AG09309 (cell line): Measurements from ENCODE around the gene HOXC11.

ENCODE experiments used
- DNase-seq: peaks from one replicate; pipeline ENCODE4 v3.0.0-alpha.2; 2010; ENCODE audit warnings: low read depth
- H3K4me3 ChIP-seq: 2 replicates; pipeline ENCODE4 v1.5.1; 2011; ENCODE audit warnings: mild to moderate bottlenecking, low read depth, low read length, moderate library complexity; ENCODE audit not compliant: control insufficient read depth
- TF ChIP-seq, protein P1 (sequence below): IDR thresholded peaks from 2 replicates; pipeline ENCODE4 v1.5.1; 2011; ENCODE audit warnings: mild to moderate bottlenecking, low read depth, low read length, inconsistent platforms; ENCODE audit not compliant: insufficient read depth, control insufficient read depth; ENCODE audit errors: missing control alignments

HOXC11 gene

DNA sequence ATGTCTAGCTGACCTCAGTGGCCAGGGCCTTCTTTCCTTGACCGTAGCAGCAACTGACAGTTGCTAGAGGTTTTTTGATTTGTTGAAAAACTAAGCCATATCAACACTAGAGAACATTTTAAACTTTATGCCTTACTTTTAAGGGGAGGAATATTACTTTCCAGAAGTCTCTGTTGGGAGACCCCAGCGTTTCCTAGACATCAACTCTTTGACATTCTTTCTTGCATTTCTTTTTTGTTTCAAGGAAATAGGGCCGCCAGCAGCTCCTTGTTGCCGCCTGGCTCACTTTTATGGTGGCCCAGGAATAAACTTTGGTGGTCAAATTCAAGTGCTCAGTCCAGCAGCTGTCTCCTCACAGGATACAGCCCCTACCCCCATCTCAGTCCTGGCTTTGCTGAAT is 2.5 kb upstream of the HOXC11 start:
- H3K4me3 ChIP-seq, result no peak overlapping the region
- no peak for DNase-seq
- TF ChIP-seq, protein P1, sequence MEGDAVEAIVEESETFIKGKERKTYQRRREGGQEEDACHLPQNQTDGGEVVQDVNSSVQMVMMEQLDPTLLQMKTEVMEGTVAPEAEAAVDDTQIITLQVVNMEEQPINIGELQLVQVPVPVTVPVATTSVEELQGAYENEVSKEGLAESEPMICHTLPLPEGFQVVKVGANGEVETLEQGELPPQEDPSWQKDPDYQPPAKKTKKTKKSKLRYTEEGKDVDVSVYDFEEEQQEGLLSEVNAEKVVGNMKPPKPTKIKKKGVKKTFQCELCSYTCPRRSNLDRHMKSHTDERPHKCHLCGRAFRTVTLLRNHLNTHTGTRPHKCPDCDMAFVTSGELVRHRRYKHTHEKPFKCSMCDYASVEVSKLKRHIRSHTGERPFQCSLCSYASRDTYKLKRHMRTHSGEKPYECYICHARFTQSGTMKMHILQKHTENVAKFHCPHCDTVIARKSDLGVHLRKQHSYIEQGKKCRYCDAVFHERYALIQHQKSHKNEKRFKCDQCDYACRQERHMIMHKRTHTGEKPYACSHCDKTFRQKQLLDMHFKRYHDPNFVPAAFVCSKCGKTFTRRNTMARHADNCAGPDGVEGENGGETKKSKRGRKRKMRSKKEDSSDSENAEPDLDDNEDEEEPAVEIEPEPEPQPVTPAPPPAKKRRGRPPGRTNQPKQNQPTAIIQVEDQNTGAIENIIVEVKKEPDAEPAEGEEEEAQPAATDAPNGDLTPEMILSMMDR, result no peak

DNA sequence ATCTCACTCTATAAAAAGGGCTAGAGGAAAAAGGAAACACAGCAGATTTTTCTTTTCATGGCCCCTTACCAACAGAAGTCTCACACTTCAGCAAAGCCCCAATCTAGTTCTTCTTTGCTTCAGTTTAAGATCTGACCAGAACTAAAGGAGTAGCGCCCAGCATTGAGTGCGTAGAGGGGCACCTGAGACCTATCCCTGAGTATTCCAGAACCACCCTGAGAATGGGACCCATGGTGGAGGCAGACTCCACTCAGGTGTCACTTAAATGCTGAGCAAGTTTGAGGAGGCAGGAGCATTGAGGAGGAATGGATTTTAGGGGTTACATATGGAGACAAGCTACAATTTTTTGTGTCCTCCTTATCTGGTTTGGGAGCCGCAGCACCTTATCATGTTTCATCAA is 1.8 kb upstream of the HOXC11 start:
- no peak overlapping the region for H3K4me3 ChIP-seq
- DNase-seq, result no peak
- TF ChIP-seq, protein P1, result no peak

DNA sequence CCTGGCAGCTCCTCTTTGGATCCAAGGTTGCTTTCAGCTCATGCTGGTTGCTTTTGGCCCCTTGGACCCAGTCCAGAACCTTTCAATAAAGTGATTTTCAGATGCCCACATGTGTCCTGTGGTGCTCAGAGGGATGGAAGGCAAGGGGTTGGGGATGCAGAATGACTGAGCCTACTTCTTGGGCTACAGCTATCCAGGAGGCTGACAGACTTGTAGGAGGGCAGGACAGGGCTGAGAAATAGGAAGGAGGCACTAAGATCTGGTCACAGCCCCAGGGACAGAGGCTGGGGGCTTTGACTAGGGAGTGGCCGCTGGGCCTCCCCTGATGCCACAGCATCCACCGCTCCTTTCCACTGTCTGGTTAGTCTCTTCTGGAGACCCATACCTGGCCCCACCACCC is 1.2 kb upstream of the HOXC11 start:
- no peak for DNase-seq
- TF ChIP-seq, protein P1, result no peak
- no peak overlapping the region for H3K4me3 ChIP-seq

DNA sequence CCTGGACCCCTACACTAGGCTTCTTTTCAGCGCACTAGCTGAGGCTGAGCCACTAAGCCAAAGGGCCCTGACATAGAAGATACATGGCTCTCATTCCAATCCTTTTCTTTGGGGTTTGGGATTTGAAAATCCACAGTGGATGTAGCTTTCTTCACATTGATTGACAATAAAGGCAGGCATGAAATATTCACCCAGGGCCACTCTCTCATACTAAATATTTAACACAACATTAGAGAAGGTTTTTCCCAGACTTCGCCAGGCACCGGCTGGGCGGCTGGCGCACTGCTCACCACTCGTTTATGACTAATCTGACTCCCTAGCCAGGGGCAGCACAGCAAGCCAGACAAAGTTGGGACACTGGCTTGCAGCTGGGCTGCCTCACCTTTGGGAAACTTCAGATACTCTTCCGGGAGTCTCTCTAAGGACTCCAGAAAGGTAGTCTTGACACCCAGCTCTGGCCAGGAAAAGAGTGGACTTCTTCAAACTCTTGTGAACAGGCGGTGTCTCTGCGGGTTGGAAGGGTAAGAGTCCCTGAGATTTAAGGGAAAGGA is 699 bp upstream of the HOXC11 start:
- no peak for DNase-seq
- peak overlapping the region; percentile 52 for H3K4me3 ChIP-seq
- TF ChIP-seq, protein P1, result no peak

DNA sequence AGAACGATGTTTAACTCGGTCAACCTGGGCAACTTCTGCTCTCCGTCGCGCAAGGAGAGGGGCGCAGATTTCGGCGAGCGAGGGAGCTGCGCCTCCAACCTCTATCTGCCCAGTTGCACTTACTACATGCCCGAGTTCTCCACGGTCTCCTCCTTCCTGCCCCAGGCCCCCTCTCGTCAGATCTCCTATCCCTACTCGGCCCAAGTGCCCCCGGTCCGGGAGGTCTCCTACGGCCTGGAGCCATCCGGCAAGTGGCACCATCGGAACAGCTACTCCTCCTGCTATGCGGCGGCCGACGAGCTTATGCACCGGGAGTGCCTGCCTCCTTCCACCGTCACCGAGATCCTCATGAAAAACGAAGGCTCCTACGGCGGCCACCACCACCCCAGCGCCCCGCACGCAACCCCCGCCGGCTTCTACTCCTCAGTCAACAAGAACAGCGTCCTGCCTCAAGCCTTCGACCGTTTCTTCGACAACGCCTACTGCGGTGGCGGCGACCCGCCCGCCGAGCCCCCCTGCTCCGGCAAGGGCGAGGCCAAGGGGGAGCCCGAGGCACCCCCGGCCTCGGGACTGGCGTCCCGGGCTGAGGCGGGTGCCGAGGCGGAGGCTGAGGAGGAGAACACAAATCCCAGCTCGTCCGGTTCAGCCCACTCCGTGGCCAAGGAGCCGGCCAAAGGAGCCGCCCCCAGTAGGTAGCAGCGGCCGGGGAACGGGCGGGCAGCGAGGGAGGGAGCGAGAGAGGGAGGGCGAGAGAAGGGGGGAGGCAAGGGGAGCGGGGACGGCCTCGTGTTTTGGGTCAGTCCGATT is 513 bp downstream of the HOXC11 start:
- H3K4me3 ChIP-seq, result peak overlapping the region; percentile 52
- DNase-seq, result no peak
- TF ChIP-seq, protein P1, result no peak

DNA sequence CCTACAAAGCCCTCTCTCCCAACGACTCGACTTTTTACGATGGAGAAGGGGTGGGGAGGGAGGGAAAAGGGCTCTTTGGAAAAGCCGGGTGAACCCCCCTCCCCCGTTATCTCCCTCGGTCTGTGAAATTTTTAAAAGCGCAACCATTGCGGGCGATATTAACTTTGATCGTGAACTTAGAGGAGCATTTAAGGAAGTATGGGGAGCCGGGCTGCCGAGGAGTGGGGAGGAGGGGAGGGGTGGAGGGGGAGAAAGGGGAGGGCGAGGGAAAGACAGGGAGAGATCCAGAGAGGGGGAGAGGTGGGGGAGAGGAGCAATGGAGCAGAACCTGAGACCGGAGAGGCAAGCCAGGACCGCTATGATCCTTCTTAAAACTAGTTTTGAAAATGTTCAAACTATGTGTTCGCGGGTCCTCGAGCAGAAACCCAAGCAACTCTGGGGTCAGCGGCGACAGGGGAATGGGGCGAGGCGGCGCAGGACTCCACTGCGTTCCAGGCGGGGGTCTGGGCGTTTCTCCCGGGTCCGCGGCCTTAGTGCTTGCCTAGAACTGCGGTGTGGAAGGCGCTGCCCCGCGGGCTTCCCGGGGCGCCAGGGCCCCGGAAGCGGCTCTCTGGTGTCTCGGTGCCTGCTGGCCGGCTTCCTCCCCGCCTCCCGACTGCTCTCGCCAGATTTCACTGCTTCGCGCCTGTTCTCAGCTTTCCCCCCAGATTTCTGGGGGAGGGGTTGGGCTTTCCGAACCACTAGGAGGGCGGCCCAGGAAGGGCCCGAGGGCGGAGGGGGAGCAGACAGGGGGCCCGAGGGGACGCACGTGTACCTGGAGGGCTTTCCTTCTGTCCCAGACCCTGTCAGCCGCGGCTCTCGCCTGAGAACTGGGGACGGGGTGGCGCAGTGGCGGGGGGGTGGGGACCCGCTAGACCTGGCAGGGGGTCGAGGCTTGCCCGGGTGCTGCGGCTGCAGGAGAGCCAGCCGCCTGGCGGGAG is 1.4 kb downstream of the HOXC11 start, which contains the start of gene HOTAIR:
Gene HOTAIR (minus strand): TSS at position 871 of the 980 bp plus-strand sequence.
- TF ChIP-seq, protein P1, result no peak
- no peak for DNase-seq
- peak within 1 kb of the TSS; percentile 52 for H3K4me3 ChIP-seq
